Right forelimb (tissue), 1 donor: ENCODE results near the gene GPR87.

ENCODE experiments used
- DNase-seq: peaks from one replicate; pipeline ENCODE4 v3.0.0-alpha.2; 2018

The GPR87 gene

GRCh38 chr3:151281671-151282324 is 34.8 kb downstream of the GPR87 start:
- no peak for DNase-seq

- DNase-seq, result no peak
These were observed 38.4 kb downstream of the GPR87 start, which contains the start of gene P2RY14 for GRCh38 chr3:151278230-151278629. Gene P2RY14, minus strand, starts transcription at chr3:151278542. Its CDS starts 64,226 bp downstream, at chr3:151214316.

- no peak for DNase-seq
These were observed 40.0 kb downstream of the GPR87 start for GRCh38 chr3:151276687-151277042.

GRCh38 chr3:151276038-151276686 is 40.5 kb downstream of the GPR87 start:
- DNase-seq, result no peak

- DNase-seq, result no peak
These were observed 41.5 kb downstream of the GPR87 start for GRCh38 chr3:151275091-151275490.

GRCh38 chr3:151269631-151270030 is 47.0 kb downstream of the GPR87 start:
- DNase-seq, result no peak

- DNase-seq, result no peak
These were observed 48.1 kb downstream of the GPR87 start for GRCh38 chr3:151268267-151269235.

- DNase-seq, result no peak
These were observed 49.6 kb downstream of the GPR87 start for GRCh38 chr3:151267066-151267465.

GRCh38 chr3:151265866-151266265 is 50.8 kb downstream of the GPR87 start:
- no peak for DNase-seq

- DNase-seq, result no peak
These were observed 51.5 kb downstream of the GPR87 start for GRCh38 chr3:151265166-151265565.

GRCh38 chr3:151264605-151265004 is 52.0 kb downstream of the GPR87 start:
- DNase-seq, result no peak

- DNase-seq, result no peak
These were observed 53.6 kb downstream of the GPR87 start for GRCh38 chr3:151262871-151263525.

GRCh38 chr3:151259664-151260063 is 57.0 kb downstream of the GPR87 start:
- DNase-seq, result no peak

GRCh38 chr3:151256749-151257148 is 59.9 kb downstream of the GPR87 start:
- DNase-seq, result no peak

GRCh38 chr3:151248772-151249337 is 67.8 kb downstream of the GPR87 start:
- no peak for DNase-seq
